K562 (cell line): ENCODE measurements around the gene ACOD1. TPM values are rescaled to one million over a fixed set of nuclear protein-coding genes. Genes with fewer than 3 reads are reported as not detected.

Experiments used
- NCOA2 ChIP-seq, 2 experiments: fragments of 450-650 bp; IDR thresholded peaks; 2 replicates each; pipeline ENCODE4 v1.6.1; 2018; ENCODE audit warnings: mild to moderate bottlenecking in 2 of 2, moderate library complexity in 1 of 2; ENCODE audit not compliant: partially characterized antibody in 2 of 2
- RREB1 ChIP-seq: fragments of 250-450 bp; sonication (Bioruptor Pico); IDR thresholded peaks from 2 replicates; pipeline ENCODE4 v1.4.0; 2020
- THRAP3 ChIP-seq: fragments of 450-650 bp; IDR thresholded peaks from 2 replicates; pipeline ENCODE4 v1.6.1; 2016; ENCODE audit warnings: mild to moderate bottlenecking, inconsistent platforms, borderline replicate concordance
- ZNF280B ChIP-seq: fragments of 250-450 bp; sonication (Bioruptor Pico); IDR thresholded peaks from 2 replicates; pipeline ENCODE4 v1.5.1; 2021; ENCODE audit warnings: mild to moderate bottlenecking
- ZNF780A ChIP-seq: fragments of 250-450 bp; sonication (Bioruptor Pico); IDR thresholded peaks from 2 replicates; pipeline ENCODE4 v1.5.0; 2021; ENCODE audit warnings: mild to moderate bottlenecking
- polyA plus RNA-seq, 8 experiments: library from polyadenylated mRNA; depleted of rRNA in 4 of 8; stranded (reverse) in 5 of 8; unstranded in 3 of 8; fragments of >200 nt; fragmentation: Nextera tagmentation in 2 of 8; fragmentation: Illumina TruSeq in 1 of 8; extraction: Ambion mirVana in 2 of 8; extraction: Trizol in 1 of 8; gene quantifications; 2 replicates each; pipeline versions ENCODE4 v1.2.1 to v1.2.3, GENCODE V29; 2011 to 2014; ENCODE audit warnings: inconsistent platforms in 1 of 8, missing spikeins in 1 of 8
- total RNA-seq, 7 experiments: library from RNA; depleted of rRNA in 6 of 7; stranded (reverse); fragments of >200 nt in 6 of 7; fragmentation: Illumina TruSeq in 2 of 7; extraction: Trizol in 2 of 7; gene quantifications; 2 replicates each; pipeline versions ENCODE4 v1.2.1 to v1.2.3, GENCODE V29; 2011 to 2021; ENCODE audit warnings: low replicate concordance in 1 of 7

The ACOD1 gene
- total and polyA plus RNA-seq, 9 of the 15 experiments (the other 6 are each of a cell fraction or from before 2014, with no cell fraction given): not detected

DNA sequence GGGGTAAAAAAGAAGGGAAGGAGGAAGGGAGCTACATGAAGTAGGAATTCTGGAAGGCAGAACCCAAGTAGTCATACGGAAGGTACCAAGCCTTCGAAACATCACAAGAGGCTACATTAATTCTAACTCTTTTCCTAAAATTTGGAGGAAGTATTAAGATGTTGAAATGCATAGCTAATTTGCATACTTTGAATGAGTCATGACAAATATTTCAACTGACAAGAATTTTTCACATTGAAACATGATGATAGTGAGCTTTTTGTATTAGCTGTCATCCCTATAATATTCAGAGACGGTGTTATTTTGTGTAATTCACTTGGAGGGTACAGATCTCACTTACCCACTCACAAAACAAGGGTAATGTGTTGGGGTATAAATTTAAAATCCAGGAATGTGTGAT, 9.1 kb upstream of the ACOD1 start (continued):
- TF ChIP-seq RREB1 (CRISPR knock-in tag): no peak
- no peak for TF ChIP-seq ZNF780A (CRISPR knock-in tag)
- no peak for TF ChIP-seq ZNF280B
- TF ChIP-seq THRAP3: no peak
- no peak for TF ChIP-seq NCOA2 (IDR thresholded peaks at IDR 0.05; ENCODE audit: partially characterized antibody in 2 of 2)
